GM19468 (cell line): ENCODE measurements around the gene PPP2R3C.
"Not testable (repeated sequence)": the region's sequence is repeated elsewhere in the genome, so short reads cannot be mapped to it uniquely, and the experiment has no call there.

ENCODE experiments used
- ATAC-seq: cut with Tn5 transposase; IDR thresholded peaks from one replicate; pipeline ENCODE4 v1.9.1; 2021; ENCODE audit warnings: mild to moderate bottlenecking, moderate library complexity, moderate number of reproducible peaks; ENCODE audit not compliant: unreplicated experiment; ENCODE audit errors: extremely low read depth

Gene PPP2R3C

GRCh38 chr14:35121887-35122695, at the start of gene PPP2R3C, which contains the start of gene PRORP:
PPP2R3C (minus strand) TSS chr14:35121990; CDS start chr14:35121959, 31 bp downstream.
PRORP (plus strand) TSS chr14:35122552; CDS start chr14:35123246, 694 bp downstream.
- peak; percentile 75 for ATAC-seq

DNA sequence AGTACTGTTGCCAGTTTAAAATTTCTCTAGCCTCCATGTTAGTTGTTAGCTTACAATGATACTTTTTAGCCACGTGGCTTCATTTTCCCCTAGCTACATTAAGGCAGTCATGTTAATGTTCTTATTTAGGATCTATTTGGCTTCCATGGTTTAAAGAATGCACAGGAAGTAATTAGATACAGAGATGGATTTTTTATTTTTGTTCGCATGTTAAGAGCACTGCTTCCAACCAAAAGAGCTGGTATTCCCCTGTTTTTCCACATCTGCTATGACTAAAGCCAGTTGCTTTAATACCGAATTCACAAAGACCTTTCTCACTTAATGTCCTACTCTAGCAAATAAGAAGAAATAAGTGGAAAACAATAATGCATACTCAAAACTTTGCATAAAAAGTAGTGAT, 45.7 kb upstream of the PPP2R3C start:
- ATAC-seq = no peak

- ATAC-seq = no peak
Measured at GRCh38 chr14:35164849-35165248, 43.1 kb upstream of the PPP2R3C start.

- no peak for ATAC-seq
Measured at GRCh38 chr14:35163384-35163783, 41.6 kb upstream of the PPP2R3C start.

- ATAC-seq = no peak
Measured at GRCh38 chr14:35161231-35161630, 39.4 kb upstream of the PPP2R3C start.

DNA sequence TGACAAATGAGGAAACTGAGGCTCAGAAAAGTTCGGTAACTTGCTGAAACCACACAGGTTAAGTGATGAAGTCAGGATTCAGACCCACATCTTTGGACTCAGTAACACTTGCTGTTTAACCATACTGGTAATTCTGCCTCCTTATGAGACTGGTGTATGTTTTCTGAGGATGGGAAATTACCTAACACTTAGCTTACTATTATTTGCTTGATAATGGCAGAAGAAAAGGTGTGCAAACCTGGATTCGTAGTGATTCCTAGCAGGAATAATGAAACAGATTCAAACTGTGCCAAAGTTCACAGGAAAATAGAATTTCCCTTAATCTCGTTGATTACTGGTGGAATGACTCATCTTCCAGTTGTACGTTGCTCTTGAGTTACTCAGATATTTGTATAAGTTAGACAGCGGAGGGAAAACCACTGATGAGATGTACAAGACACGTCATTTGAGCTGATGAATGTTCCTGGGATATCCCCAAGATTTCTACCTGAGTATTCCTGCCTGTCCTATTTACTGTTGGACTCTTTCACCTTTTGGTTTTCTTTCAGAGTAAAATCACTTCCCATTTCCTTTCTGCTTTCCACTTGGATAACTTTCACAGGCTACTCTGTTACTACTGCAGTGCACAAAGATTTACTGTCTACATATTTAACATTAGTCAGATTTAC, 38.1 kb upstream of the PPP2R3C start:
- no peak for ATAC-seq

DNA sequence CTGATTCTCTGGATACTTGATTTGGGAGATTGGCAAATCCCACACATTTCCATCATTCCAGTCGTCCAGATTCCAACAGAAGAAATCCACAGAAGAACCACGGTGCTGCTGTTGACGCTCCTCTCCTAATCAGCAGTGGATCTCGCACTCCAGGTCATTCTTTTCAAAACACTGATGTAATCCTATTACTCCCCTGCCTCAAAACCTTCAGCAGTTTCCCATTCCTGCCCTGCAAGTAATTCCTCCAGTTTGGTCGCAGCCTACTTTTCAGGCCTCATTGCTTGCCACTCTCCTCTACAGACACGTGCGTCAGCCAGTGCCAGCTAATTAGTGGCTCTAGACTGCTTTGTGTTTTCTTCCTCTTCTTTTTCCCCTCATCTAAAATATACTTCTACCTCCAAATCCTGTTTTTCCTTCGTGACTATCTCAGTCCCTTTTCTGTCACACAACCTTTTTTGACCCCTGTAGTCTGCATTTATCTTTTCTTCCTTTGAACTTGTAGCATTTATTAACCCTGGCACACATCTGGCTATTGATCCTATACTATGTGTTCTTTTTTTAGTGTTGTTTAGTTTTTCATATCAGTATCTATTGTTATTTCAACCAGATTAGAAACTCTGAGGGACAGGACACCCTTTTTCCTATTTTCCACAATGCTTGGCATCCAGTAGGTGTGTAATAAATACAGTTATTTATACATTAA, 37.3 kb upstream of the PPP2R3C start:
- ATAC-seq = no peak

DNA sequence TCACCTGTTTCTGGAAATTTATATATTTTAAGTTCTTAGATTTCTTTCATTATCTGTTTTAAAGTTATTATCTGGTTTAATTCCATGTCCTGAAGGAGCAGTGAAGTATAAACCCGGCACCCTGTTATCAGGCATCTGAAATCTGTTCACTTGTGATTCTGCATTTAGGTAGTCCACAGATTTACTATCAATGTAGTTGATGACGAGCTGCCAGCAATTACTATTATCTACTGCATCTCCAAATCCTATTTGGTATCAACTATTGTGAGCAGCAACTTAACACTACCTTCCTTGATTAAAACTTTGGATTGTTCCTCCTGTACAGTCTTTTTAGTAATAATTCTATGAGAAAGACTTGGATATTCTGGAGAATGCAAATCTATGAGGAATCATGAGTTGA, 36.7 kb upstream of the PPP2R3C start:
- ATAC-seq = no peak

DNA sequence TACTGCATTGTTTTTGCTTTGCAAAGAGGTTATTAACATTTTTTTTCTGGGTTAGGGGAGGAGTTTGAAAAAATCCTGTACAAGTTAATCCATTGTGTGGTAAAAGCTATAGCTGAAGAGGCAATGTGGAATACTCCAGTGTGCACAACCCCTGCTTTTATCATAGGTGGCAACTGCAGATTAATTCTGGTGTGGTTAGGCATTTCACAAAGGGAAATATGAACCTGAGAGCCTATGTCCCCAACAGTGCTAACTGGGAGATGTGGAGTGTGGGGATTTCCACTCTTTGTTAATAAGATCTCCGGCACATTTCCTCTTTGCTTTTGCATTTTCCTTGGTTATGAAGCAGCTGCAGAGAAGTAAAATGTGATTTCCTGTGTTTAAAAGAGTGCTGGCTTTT, 34.2 kb upstream of the PPP2R3C start:
- no peak for ATAC-seq

- ATAC-seq = no peak
Measured at GRCh38 chr14:35154016-35154415, 32.2 kb upstream of the PPP2R3C start.

GRCh38 chr14:35152531-35152930, 30.7 kb upstream of the PPP2R3C start:
- ATAC-seq = not testable (repeated sequence)

GRCh38 chr14:35149239-35149638, 27.4 kb upstream of the PPP2R3C start:
- ATAC-seq = no peak

GRCh38 chr14:35147711-35148110, 25.9 kb upstream of the PPP2R3C start:
- ATAC-seq = no peak

DNA sequence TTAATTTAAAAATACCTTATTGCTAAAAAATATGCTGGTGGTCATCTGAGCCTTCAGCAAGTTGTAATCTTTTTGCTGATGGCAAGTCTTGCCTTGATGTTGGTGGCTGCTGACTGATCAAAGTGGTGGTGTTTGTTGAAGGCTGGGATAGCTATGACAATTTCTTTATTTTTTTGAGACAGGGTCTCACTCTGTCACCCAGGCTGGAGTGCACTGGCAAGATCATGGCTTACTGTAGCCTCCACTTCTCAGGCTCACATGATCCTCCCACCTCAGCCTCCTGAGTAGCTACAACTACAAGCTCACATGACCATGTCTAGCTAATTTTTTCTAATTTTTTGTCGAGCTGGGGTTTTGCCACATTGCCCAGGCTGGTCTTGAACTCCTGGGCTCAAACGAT, 25.4 kb upstream of the PPP2R3C start:
- no peak for ATAC-seq

DNA sequence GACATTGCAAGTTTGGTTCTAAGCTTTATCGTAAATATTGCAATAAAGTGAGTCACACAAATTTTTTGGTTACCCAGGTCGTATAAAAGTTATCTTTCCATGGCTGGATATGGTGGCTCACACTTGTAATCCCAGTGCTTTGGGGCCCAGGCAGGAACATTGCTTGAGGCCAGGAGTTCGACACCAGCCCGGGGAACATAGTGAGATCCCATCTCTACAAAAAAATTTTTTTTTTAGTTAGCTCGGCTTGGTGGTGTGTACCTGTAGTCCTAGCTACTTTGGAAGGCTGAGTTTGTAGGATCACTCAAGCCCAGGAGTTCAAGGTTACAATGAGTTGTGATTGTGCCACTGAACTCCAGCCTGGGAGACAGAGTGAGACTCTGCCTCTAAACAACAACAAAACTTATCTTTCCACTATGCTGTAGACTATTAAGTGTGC, 24.9 kb upstream of the PPP2R3C start:
- no peak for ATAC-seq

DNA sequence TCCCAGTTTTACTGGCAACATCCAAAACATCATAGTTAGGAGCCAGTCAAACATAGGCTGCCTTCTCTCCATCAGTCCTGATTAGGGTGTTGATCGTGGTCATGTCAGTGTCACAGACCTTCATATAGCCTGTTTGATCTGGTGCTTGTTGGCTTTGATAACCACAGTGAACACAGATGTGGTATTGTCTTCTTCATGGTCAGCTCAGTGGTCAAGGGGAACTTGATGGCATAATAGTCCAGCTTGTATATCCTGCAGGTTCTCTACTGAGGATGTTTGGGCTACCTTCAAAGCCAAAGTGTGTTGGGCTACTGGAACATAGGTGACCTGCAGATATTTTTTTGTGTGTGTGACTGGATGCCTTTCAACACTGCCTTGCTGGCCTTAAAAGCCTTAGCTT, 22.2 kb upstream of the PPP2R3C start:
- no peak for ATAC-seq

- ATAC-seq = no peak
Measured at GRCh38 chr14:35140718-35141581, 19.2 kb upstream of the PPP2R3C start.

GRCh38 chr14:35138585-35138984, 16.8 kb upstream of the PPP2R3C start:
- ATAC-seq = no peak

- ATAC-seq = no peak
Measured at GRCh38 chr14:35134329-35135123, 12.7 kb upstream of the PPP2R3C start.
